ENCODE measurements around the gene RYR2. TPM values are rescaled to one million over a fixed set of nuclear protein-coding genes. Genes with fewer than 3 reads are reported as not detected.
"Not testable (repeated sequence)": the region's sequence is repeated elsewhere in the genome, so short reads cannot be mapped to it uniquely, and the experiment has no call there.

Gene RYR2
- total and polyA plus RNA-seq, 4 experiments from 2014 or later, result not detected

GRCh38 chr1:237141502-237141901 lies 99.5 kb downstream of the RYR2 start:
- H3K4me1 Mint-ChIP-seq, result no peaks in the 10 kb centered on the region
- H3K9me3 ChIP-seq (ENCODE audit: control insufficient read depth in 1 of 2, low read length in 2 of 2), result no peaks in the 10 kb centered on the region
- no peaks in the 10 kb centered on the region for H3K36me3 ChIP-seq (ENCODE audit: insufficient read depth, low read length)
- no peak overlapping the region for H3K27ac ChIP-seq (ENCODE audit: low read depth, low read length)
- no peaks in the 10 kb centered on the region for H3K27me3 ChIP-seq (ENCODE audit: insufficient read depth, low read length)
- intact Hi-C loops (cut with micrococcal nuclease), result no loop called here
- H3K27me3 Mint-ChIP-seq, result peaks cover 0 to 5% of the 10 kb centered on the region in 2 donors
- H3K4me3 Mint-ChIP-seq, result no peak overlapping the region
- DNase-seq, result no peak
- ChIA-PET POLR2A (ENCODE audit: partially characterized antibody) (no interaction called here), CTCF (ENCODE audit: partially characterized antibody) (no interaction called here)
- no peaks in the 10 kb centered on the region for H3K4me1 ChIP-seq (ENCODE audit: insufficient read depth, low read length)
- no peak overlapping the region for H3K27ac Mint-ChIP-seq
- H3K4me3 ChIP-seq (ENCODE audit: low read length in 2 of 2), result no peak overlapping the region
- H3K9me3 Mint-ChIP-seq, result peaks cover 0 to 4% (median 0%) of the 10 kb centered on the region in 8 donors
- no peaks in the 10 kb centered on the region for H3K36me3 Mint-ChIP-seq

GRCh38 chr1:237145379-237146135 lies 103.6 kb downstream of the RYR2 start:
- intact Hi-C loops (cut with micrococcal nuclease), result no loop called here
- peaks cover 0 to 3% of the 10 kb centered on the region in 2 donors for H3K27me3 Mint-ChIP-seq
- H3K27ac ChIP-seq (ENCODE audit: low read depth, low read length), result no peak overlapping the region
- no peak for DNase-seq
- H3K27me3 ChIP-seq (ENCODE audit: insufficient read depth, low read length), result no peaks in the 10 kb centered on the region
- POLR2A ChIA-PET (ENCODE audit: partially characterized antibody), result no interaction called here
- H3K4me3 Mint-ChIP-seq, result no peak overlapping the region
- CTCF ChIA-PET (ENCODE audit: partially characterized antibody), result no interaction called here
- no peaks in the 10 kb centered on the region for H3K36me3 ChIP-seq (ENCODE audit: insufficient read depth, low read length)
- no peaks in the 10 kb centered on the region for H3K4me1 Mint-ChIP-seq
- no peak overlapping the region for H3K27ac Mint-ChIP-seq
- no peaks in the 10 kb centered on the region for H3K36me3 Mint-ChIP-seq
- no peaks in the 10 kb centered on the region for H3K9me3 Mint-ChIP-seq
- no peaks in the 10 kb centered on the region for H3K4me1 ChIP-seq (ENCODE audit: insufficient read depth, low read length)
- H3K4me3 ChIP-seq (ENCODE audit: low read length in 2 of 2), result no peak overlapping the region
- H3K9me3 ChIP-seq (ENCODE audit: control insufficient read depth in 1 of 2, low read length in 2 of 2), result no peaks in the 10 kb centered on the region

DNA sequence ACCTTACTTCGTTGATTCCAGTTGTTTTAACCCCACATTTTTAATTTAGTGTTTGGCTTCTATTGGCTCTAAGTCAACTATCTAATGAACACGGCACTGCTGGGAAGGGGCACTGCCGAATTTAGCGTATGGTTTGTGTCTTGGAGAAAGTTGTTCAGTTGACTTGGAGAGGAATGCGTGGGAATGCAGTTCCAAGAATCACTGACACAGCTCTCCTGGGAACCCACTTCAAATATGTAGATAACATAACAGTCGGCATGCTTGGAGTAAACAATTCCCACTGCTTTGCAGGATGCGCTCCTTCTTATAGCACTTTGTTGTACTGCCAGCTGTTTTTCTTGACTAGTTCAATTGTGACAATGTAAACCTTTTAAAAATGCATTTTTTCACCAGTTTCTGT lies 104.3 kb downstream of the RYR2 start:
- no peaks in the 10 kb centered on the region for H3K36me3 Mint-ChIP-seq
- H3K27me3 Mint-ChIP-seq, result peaks cover 0 to 3% of the 10 kb centered on the region in 2 donors
- H3K4me1 ChIP-seq (ENCODE audit: insufficient read depth, low read length), result no peaks in the 10 kb centered on the region
- H3K4me3 Mint-ChIP-seq, result no peak overlapping the region
- no peaks in the 10 kb centered on the region for H3K36me3 ChIP-seq (ENCODE audit: insufficient read depth, low read length)
- POLR2A ChIA-PET (ENCODE audit: partially characterized antibody), result no interaction called here
- intact Hi-C loops (cut with micrococcal nuclease), result no loop called here
- H3K27ac Mint-ChIP-seq, result no peak overlapping the region
- H3K27ac ChIP-seq (ENCODE audit: low read depth, low read length), result no peak overlapping the region
- H3K27me3 ChIP-seq (ENCODE audit: insufficient read depth, low read length), result no peaks in the 10 kb centered on the region
- H3K4me1 Mint-ChIP-seq, result no peaks in the 10 kb centered on the region
- no peak overlapping the region for H3K4me3 ChIP-seq (ENCODE audit: low read length in 2 of 2)
- no peaks in the 10 kb centered on the region for H3K9me3 Mint-ChIP-seq
- no peaks in the 10 kb centered on the region for H3K9me3 ChIP-seq (ENCODE audit: control insufficient read depth in 1 of 2, low read length in 2 of 2)
- no peak for DNase-seq
- CTCF ChIA-PET (ENCODE audit: partially characterized antibody), result interaction anchor here (1.0 kb wide), 1 partner anchor 20 kb away, joined by 3 read pairs; no protein-coding TSS in a partner anchor

DNA sequence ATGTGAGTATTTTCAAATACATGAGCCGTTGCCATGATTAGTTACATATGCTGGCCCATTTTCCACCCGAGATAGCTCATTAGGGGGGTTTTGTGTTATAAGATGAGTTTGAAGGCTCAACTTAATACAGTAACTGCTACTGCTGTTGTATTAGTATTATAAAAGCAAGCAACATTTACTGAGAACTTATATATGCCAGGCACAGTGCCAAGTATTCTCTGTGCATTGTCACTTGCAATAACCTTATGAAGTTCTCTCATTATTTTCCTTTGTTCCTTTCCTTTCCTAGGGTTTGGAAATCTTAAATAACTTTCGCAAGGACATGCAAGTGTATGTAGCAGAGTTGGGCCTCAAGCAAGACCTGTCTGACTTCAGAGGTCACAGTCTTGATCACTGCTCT lies 107.9 kb downstream of the RYR2 start:
- POLR2A ChIA-PET (ENCODE audit: partially characterized antibody), result no interaction called here
- no peak overlapping the region for H3K27ac Mint-ChIP-seq
- no peaks in the 10 kb centered on the region for H3K4me1 ChIP-seq (ENCODE audit: insufficient read depth, low read length)
- no peak for DNase-seq
- no peaks in the 10 kb centered on the region for H3K9me3 ChIP-seq (ENCODE audit: control insufficient read depth in 1 of 2, low read length in 2 of 2)
- intact Hi-C loops (cut with micrococcal nuclease), result no loop called here
- no peak overlapping the region for H3K4me3 ChIP-seq (ENCODE audit: low read length in 2 of 2)
- CTCF ChIA-PET (ENCODE audit: partially characterized antibody), result no interaction called here
- H3K36me3 Mint-ChIP-seq, result no peaks in the 10 kb centered on the region
- H3K27me3 Mint-ChIP-seq, result no peaks in the 10 kb centered on the region
- H3K27ac ChIP-seq (ENCODE audit: low read depth, low read length), result no peak overlapping the region
- H3K9me3 Mint-ChIP-seq, result peaks cover 0 to 3% (median 0%) of the 10 kb centered on the region in 8 donors
- no peaks in the 10 kb centered on the region for H3K36me3 ChIP-seq (ENCODE audit: insufficient read depth, low read length)
- no peak overlapping the region for H3K4me3 Mint-ChIP-seq
- H3K4me1 Mint-ChIP-seq, result no peaks in the 10 kb centered on the region
- H3K27me3 ChIP-seq (ENCODE audit: insufficient read depth, low read length), result no peaks in the 10 kb centered on the region

- POLR2A ChIA-PET (ENCODE audit: partially characterized antibody); H3K36me3 ChIP-seq (ENCODE audit: insufficient read depth, low read length); H3K4me1 ChIP-seq (ENCODE audit: insufficient read depth, low read length); DNase-seq; H3K27me3 Mint-ChIP-seq; H3K4me1 Mint-ChIP-seq; H3K4me3 Mint-ChIP-seq; H3K4me3 ChIP-seq (ENCODE audit: low read length in 2 of 2); H3K9me3 ChIP-seq (ENCODE audit: control insufficient read depth in 1 of 2, low read length in 2 of 2); CTCF ChIA-PET (ENCODE audit: partially characterized antibody); intact Hi-C loops (cut with micrococcal nuclease); H3K27ac ChIP-seq (ENCODE audit: low read depth, low read length); H3K36me3 Mint-ChIP-seq; H3K9me3 Mint-ChIP-seq; H3K27me3 ChIP-seq (ENCODE audit: insufficient read depth, low read length); H3K27ac Mint-ChIP-seq: not testable (repeated sequence)
Measured at GRCh38 chr1:237151979-237152378, 110.0 kb downstream of the RYR2 start.

DNA sequence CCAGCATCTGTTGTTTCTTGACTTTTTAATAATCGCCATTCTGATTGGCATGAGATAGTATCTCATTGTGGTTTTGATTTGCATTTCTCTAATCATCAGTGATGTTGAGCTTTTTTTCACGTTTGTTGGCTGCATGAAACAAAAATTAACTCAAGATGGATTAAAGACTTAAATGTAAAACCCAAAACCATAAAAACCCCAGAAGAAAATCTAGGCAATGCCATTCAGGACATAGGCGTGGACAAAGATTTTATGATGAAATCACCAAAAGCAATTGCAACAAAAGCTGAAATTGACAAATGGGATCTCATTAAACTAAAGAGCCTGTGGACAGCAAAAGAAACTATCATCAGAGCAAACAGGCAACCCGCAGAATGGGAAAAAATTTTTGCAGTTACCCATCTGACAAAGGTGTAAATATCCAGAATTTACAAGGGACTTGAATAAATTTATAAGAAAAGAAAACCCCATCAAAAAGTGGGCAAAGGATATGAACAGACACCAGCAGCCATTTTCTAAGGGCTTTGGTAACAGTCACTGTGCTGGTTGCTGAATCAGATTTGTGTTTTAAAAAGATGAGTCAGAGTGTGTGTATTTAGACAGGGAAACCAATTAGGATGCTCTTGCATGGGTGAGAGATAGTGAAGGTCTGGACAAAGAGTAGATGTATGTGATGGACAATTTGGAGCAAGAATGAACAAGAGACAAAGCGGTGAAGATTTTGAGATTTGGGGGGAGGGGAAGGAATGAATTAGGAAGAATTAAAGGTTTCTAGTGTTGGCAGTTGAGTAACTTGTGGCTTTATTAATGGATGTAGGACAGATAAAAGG lies 110.7 kb downstream of the RYR2 start:
- H3K36me3 ChIP-seq (ENCODE audit: insufficient read depth, low read length), result no peaks in the 10 kb centered on the region
- Mint-ChIP-seq H3K4me1 (no peaks in the 10 kb centered on the region), H3K27ac (no peak overlapping the region), H3K36me3 (no peaks in the 10 kb centered on the region), H3K27me3 (peaks cover 0 to 3% of the 10 kb centered on the region in 2 donors), H3K4me3 (no peak overlapping the region), H3K9me3 (peaks cover 0 to 3% (median 0%) of the 10 kb centered on the region in 8 donors)
- no peaks in the 10 kb centered on the region for H3K27me3 ChIP-seq (ENCODE audit: insufficient read depth, low read length)
- intact Hi-C loops (cut with micrococcal nuclease), result no loop called here
- POLR2A ChIA-PET (ENCODE audit: partially characterized antibody), result no interaction called here
- CTCF ChIA-PET (ENCODE audit: partially characterized antibody), result no interaction called here
- no peaks in the 10 kb centered on the region for H3K4me1 ChIP-seq (ENCODE audit: insufficient read depth, low read length)
- no peak overlapping the region for H3K27ac ChIP-seq (ENCODE audit: low read depth, low read length)
- no peak for DNase-seq
- no peaks in the 10 kb centered on the region for H3K9me3 ChIP-seq (ENCODE audit: control insufficient read depth in 1 of 2, low read length in 2 of 2)
- no peak overlapping the region for H3K4me3 ChIP-seq (ENCODE audit: low read length in 2 of 2)

- Mint-ChIP-seq H3K4me1 (no peaks in the 10 kb centered on the region), H3K36me3 (no peaks in the 10 kb centered on the region), H3K27ac (no peak overlapping the region), H3K9me3 (peaks cover 0 to 3% (median 0%) of the 10 kb centered on the region in 8 donors), H3K4me3 (no peak overlapping the region), H3K27me3 (peaks cover 0 to 5% of the 10 kb centered on the region in 2 donors)
- ChIA-PET CTCF (ENCODE audit: partially characterized antibody) (interaction anchor here (0.8 kb wide), 1 partner anchor 14 kb away, joined by 4 read pairs; no protein-coding TSS in a partner anchor), POLR2A (ENCODE audit: partially characterized antibody) (no interaction called here)
- no peaks in the 10 kb centered on the region for H3K27me3 ChIP-seq (ENCODE audit: insufficient read depth, low read length)
- no peak for DNase-seq
- no peak overlapping the region for H3K27ac ChIP-seq (ENCODE audit: low read depth, low read length)
- H3K4me1 ChIP-seq (ENCODE audit: insufficient read depth, low read length), result no peaks in the 10 kb centered on the region
- H3K4me3 ChIP-seq (ENCODE audit: low read length in 2 of 2), result no peak overlapping the region
- H3K36me3 ChIP-seq (ENCODE audit: insufficient read depth, low read length), result no peaks in the 10 kb centered on the region
- intact Hi-C loops (cut with micrococcal nuclease), result no loop called here
- H3K9me3 ChIP-seq (ENCODE audit: control insufficient read depth in 1 of 2, low read length in 2 of 2), result no peaks in the 10 kb centered on the region
Measured at GRCh38 chr1:237154157-237154556, 112.2 kb downstream of the RYR2 start.

Measured in CD4-positive, alpha-beta memory T cell (primary cell).